H9 (cell line): ENCODE data around the gene MS4A18. TPM values are rescaled to one million over a fixed set of nuclear protein-coding genes. Genes with fewer than 3 reads are reported as not detected.

ENCODE experiments used
- DNase-seq: peaks from one replicate; pipeline ENCODE4 v3.0.0-alpha.2; 2017
- H2AFZ ChIP-seq: one replicate; pipeline ENCODE4 v1.6.1; 2013; ENCODE audit warnings: mild to moderate bottlenecking, low read length, control low read depth, moderate library complexity
- H2AK5ac ChIP-seq: 2 replicates; pipeline ENCODE4 v1.6.1; 2013; ENCODE audit warnings: low read length, control low read depth, mixed read lengths; ENCODE audit not compliant: insufficient read length
- H2BK120ac ChIP-seq: one replicate; pipeline ENCODE4 v1.6.1; 2013; ENCODE audit warnings: low read depth, mild to moderate bottlenecking, low read length, control low read depth, inconsistent platforms; ENCODE audit not compliant: poor library complexity, severe bottlenecking
- H2BK12ac ChIP-seq: 2 replicates; pipeline ENCODE4 v1.6.1; 2013; ENCODE audit warnings: low read length, control low read depth, mixed read lengths, low read depth; ENCODE audit not compliant: insufficient read length
- H2BK15ac ChIP-seq: 2 replicates; pipeline ENCODE4 v1.6.1; 2013; ENCODE audit warnings: low read depth, low read length, control low read depth
- H2BK20ac ChIP-seq: one replicate; pipeline ENCODE4 v1.6.1; 2013; ENCODE audit warnings: low read depth, mild to moderate bottlenecking, low read length, control low read depth, inconsistent platforms; ENCODE audit not compliant: poor library complexity, severe bottlenecking
- H2BK5ac ChIP-seq: 2 replicates; pipeline ENCODE4 v1.6.1; 2013; ENCODE audit warnings: low read length, control low read depth, mixed read lengths; ENCODE audit not compliant: insufficient read length
- H3K14ac ChIP-seq: 2 replicates; pipeline ENCODE4 v1.6.1; 2013; ENCODE audit warnings: low read length, control low read depth; ENCODE audit not compliant: insufficient read depth
- H3K18ac ChIP-seq: 2 replicates; pipeline ENCODE4 v1.6.1; 2013; ENCODE audit warnings: low read depth, mild to moderate bottlenecking, mixed read lengths, low read length, control low read depth; ENCODE audit not compliant: insufficient read length
- H3K23ac ChIP-seq: 2 replicates; pipeline ENCODE4 v1.6.1; 2013; ENCODE audit warnings: low read length, control low read depth, mixed read lengths, low read depth; ENCODE audit not compliant: insufficient read length
- H3K23me2 ChIP-seq: 2 replicates; pipeline ENCODE4 v1.6.1; 2013; ENCODE audit warnings: low read depth, mild to moderate bottlenecking, mixed read lengths, low read length, control low read depth; ENCODE audit not compliant: insufficient read length, poor library complexity, severe bottlenecking
- H3K27ac ChIP-seq: 2 replicates; pipeline ENCODE4 v1.5.1; 2013; ENCODE audit warnings: low read length, control low read depth, mixed read lengths, low read depth; ENCODE audit not compliant: insufficient read length
- H3K27me3 ChIP-seq: 2 replicates; pipeline ENCODE4 v1.6.1; 2013; ENCODE audit warnings: low read length, control low read depth, inconsistent platforms; ENCODE audit not compliant: insufficient read depth
- H3K4ac ChIP-seq: 2 replicates; pipeline ENCODE4 v1.6.1; 2013; ENCODE audit warnings: low read depth, mild to moderate bottlenecking, control low read depth, inconsistent platforms, low read length, moderate library complexity
- H3K4me1 ChIP-seq: 2 replicates; pipeline ENCODE4 v1.6.1; 2013; ENCODE audit warnings: low read length, control low read depth, inconsistent platforms; ENCODE audit not compliant: insufficient read depth
- H3K4me2 ChIP-seq: 2 replicates; pipeline ENCODE4 v1.6.1; 2013; ENCODE audit warnings: low read length, control low read depth, mixed read lengths; ENCODE audit not compliant: insufficient read length, insufficient read depth
- H3K56ac ChIP-seq: 2 replicates; pipeline ENCODE4 v1.6.1; 2013; ENCODE audit warnings: low read depth, mild to moderate bottlenecking, mixed read lengths, low read length, control low read depth; ENCODE audit not compliant: insufficient read length
- H3K79me1 ChIP-seq: 2 replicates; pipeline ENCODE4 v1.6.1; 2013; ENCODE audit warnings: low read depth, mild to moderate bottlenecking, moderate library complexity, low read length, control low read depth, inconsistent platforms; ENCODE audit not compliant: insufficient read depth, poor library complexity, severe bottlenecking
- H3K79me2 ChIP-seq: 2 replicates; pipeline ENCODE4 v1.6.1; 2013; ENCODE audit warnings: low read length, control low read depth, inconsistent platforms; ENCODE audit not compliant: insufficient read depth
- H3K9ac ChIP-seq: 2 replicates; pipeline ENCODE4 v1.6.1; 2013; ENCODE audit warnings: low read length, control low read depth, mixed read lengths; ENCODE audit not compliant: insufficient read length; ENCODE audit errors: extremely low read depth
- H3K9me3 ChIP-seq: one replicate; pipeline ENCODE4 v1.6.1; 2013; ENCODE audit warnings: low read depth, low read length, inconsistent platforms; ENCODE audit not compliant: control insufficient read depth
- H3T11ph ChIP-seq: one replicate; pipeline ENCODE4 v1.6.1; 2013; ENCODE audit warnings: mild to moderate bottlenecking, low read length, control low read depth, inconsistent platforms
- H4K20me1 ChIP-seq: one replicate; pipeline ENCODE4 v1.6.1; 2013; ENCODE audit not compliant: control insufficient read depth, insufficient read length, insufficient read depth
- H4K5ac ChIP-seq: 2 replicates; pipeline ENCODE4 v1.6.1; 2013; ENCODE audit warnings: low read depth, mild to moderate bottlenecking, mixed read lengths, low read length, control low read depth; ENCODE audit not compliant: insufficient read length
- H4K8ac ChIP-seq: replicated peaks from 2 replicates; pipeline ENCODE4 v1.6.1; 2013; ENCODE audit warnings: low read length, control low read depth, mixed read lengths, low read depth; ENCODE audit not compliant: insufficient read length
- H4K91ac ChIP-seq: 2 replicates; pipeline ENCODE4 v1.6.1; 2013; ENCODE audit warnings: low read depth, mild to moderate bottlenecking, moderate library complexity, mixed read lengths, low read length, control low read depth; ENCODE audit not compliant: insufficient read length
- H3K27ac Mint-ChIP-seq, 3 experiments: 2 replicates in 2 of 3; 3 replicates in 1 of 3; pipeline ENCODE4 v1.8.0; 2020 to 2021; ENCODE audit warnings: mixed read lengths in 3 of 3, mild to moderate bottlenecking in 1 of 3, moderate library complexity in 1 of 3
- H3K27me3 Mint-ChIP-seq: 2 replicates; pipeline ENCODE4 v1.8.0; 2021; ENCODE audit warnings: low read depth, mild to moderate bottlenecking, moderate library complexity, mixed read lengths
- H3K36me3 Mint-ChIP-seq, 3 experiments: 2 replicates in 2 of 3; 3 replicates in 1 of 3; pipeline ENCODE4 v1.8.0; 2020 to 2021; ENCODE audit warnings: low read depth in 3 of 3, mixed read lengths in 3 of 3; ENCODE audit not compliant: insufficient read depth in 1 of 3
- H3K4me1 Mint-ChIP-seq, 2 experiments: 2 replicates each; pipeline ENCODE4 v1.8.0; 2020; ENCODE audit warnings: mixed read lengths in 2 of 2
- H3K4me3 Mint-ChIP-seq, 2 experiments: 2 replicates in 1 of 2; 3 replicates in 1 of 2; pipeline ENCODE4 v1.8.0; 2020 to 2021; ENCODE audit warnings: mild to moderate bottlenecking in 2 of 2, mixed read lengths in 2 of 2, moderate library complexity in 1 of 2
- H3K9me3 Mint-ChIP-seq, 2 experiments: 2 replicates in 1 of 2; 3 replicates in 1 of 2; pipeline ENCODE4 v1.8.0; 2020; ENCODE audit warnings: mild to moderate bottlenecking in 2 of 2, mixed read lengths in 2 of 2, moderate library complexity in 1 of 2
- WGBS: extraction: QIAGEN DNeasy Blood & Tissue Kit; methylation state at CpG from one replicate; pipeline ENCODE4 v1.1.7; 2013; ENCODE audit warnings: missing lambda C conversion rate, low lambda C conversion rate, mixed read lengths; ENCODE audit not compliant: insufficient read length; ENCODE audit errors: extremely low coverage; 5-methylcytosine and 5-hydroxymethylcytosine counted together
- total RNA-seq: library from RNA; stranded (reverse); gene quantifications from 2 replicates; pipeline ENCODE4 v1.2.1, GENCODE V29; 2021
- TF ChIP-seq, protein P1 (sequence below): fragments of 200-600 bp; sonication (generic); conservative IDR thresholded peaks from 3 replicates; pipeline ENCODE4 v1.8.0; 2021; ENCODE audit warnings: antibody characterized with exemption, mild to moderate bottlenecking

The MS4A18 gene
- total RNA-seq, 1 experiment from 2014 or later: not detected

DNA sequence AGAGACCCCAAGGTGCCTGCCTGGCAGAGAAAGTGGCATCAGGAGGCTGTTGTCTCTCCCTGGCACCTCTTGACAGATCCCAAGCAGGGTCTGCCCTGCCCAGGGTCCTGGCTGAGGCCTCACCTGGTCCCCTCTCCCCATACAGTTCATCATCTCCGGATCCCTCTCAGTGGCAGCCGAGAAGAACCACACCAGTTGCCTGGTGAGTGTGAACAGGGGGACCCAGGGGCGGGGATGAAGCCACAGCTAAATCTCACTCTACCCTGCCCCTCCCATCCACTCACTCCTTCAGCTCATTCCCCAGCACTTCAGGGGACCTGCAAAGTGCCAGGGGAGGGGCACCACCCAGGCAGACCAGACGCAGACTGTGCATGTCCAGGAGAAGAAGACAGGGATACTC, 46.6 kb downstream of the MS4A18 start:
- Histone ChIP-seq H3K79me1 (no peaks in the 10 kb centered on the region), H3K79me2 (no peaks in the 10 kb centered on the region), H3K14ac (no peak overlapping the region), H2BK5ac (no peak overlapping the region), H3K4me2 (no peak overlapping the region), H2AFZ (no peak overlapping the region), H3K9me3 (no peaks in the 10 kb centered on the region), H3K27ac (no peak overlapping the region), H3K4ac (no peak overlapping the region), H4K20me1 (no peaks in the 10 kb centered on the region), H2AK5ac (no peak overlapping the region), H4K8ac (no peak overlapping the region), H3K9ac (no peak overlapping the region), H2BK12ac (no peak overlapping the region), H3K23me2 (no peaks in the 10 kb centered on the region), H3K56ac (no peak overlapping the region), H3K4me1 (no peaks in the 10 kb centered on the region), H2BK120ac (no peak overlapping the region), H3K27me3 (no peaks in the 10 kb centered on the region), H3K18ac (no peak overlapping the region), H3K23ac (no peak overlapping the region), H4K91ac (no peak overlapping the region), H2BK15ac (no peak overlapping the region), H4K5ac (no peak overlapping the region), H2BK20ac (no peak overlapping the region), H3T11ph (no peak overlapping the region)
- DNase-seq: no peak
- TF ChIP-seq, protein P1, sequence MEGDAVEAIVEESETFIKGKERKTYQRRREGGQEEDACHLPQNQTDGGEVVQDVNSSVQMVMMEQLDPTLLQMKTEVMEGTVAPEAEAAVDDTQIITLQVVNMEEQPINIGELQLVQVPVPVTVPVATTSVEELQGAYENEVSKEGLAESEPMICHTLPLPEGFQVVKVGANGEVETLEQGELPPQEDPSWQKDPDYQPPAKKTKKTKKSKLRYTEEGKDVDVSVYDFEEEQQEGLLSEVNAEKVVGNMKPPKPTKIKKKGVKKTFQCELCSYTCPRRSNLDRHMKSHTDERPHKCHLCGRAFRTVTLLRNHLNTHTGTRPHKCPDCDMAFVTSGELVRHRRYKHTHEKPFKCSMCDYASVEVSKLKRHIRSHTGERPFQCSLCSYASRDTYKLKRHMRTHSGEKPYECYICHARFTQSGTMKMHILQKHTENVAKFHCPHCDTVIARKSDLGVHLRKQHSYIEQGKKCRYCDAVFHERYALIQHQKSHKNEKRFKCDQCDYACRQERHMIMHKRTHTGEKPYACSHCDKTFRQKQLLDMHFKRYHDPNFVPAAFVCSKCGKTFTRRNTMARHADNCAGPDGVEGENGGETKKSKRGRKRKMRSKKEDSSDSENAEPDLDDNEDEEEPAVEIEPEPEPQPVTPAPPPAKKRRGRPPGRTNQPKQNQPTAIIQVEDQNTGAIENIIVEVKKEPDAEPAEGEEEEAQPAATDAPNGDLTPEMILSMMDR: no peak
- Mint-ChIP-seq H3K27ac (no peak overlapping the region), H3K27me3 (peaks cover 32% of the 10 kb centered on the region), H3K9me3 (peaks cover 3% of the 10 kb centered on the region in 2 experiments; a peak in 3 of 5 replicates), H3K4me1 (peaks cover 9 to 14% of the 10 kb centered on the region in 2 experiments), H3K4me3 (no peak overlapping the region), H3K36me3 (peaks cover 0 to 5% (median 0%) of the 10 kb centered on the region in 3 experiments; a peak in 1 of 7 replicates)
- no CpG with 5 or more reads among the region's 4 CpGs for WGBS
